ENCODE data around the gene LRRC27. TPM values are rescaled to one million over a fixed set of nuclear protein-coding genes. Genes with fewer than 3 reads are reported as not detected.

Gene LRRC27
- total and polyA plus RNA-seq, 7 donors = 2.2 to 8.3 (median 2.5) TPM

GRCh38 chr10:132399117-132400035 lies 67.4 kb downstream of the LRRC27 start:
- Histone ChIP-seq H3K9me3 (no peaks in the 10 kb centered on the region), H3K36me3 (ENCODE audit: insufficient read depth in 1 of 2, low read depth in 1 of 2) (no peaks in the 10 kb centered on the region), H3K27me3 (ENCODE audit: insufficient read depth in 3 of 3, low read length in 2 of 3) (no peaks in the 10 kb centered on the region), H3K27ac (peak overlapping the region; percentile 89), H3K4me3 (peak overlapping the region; percentile 74), H3K4me1 (peaks cover 45% of the 10 kb centered on the region)
- DNase-seq = peak; percentile 39 to 75
- intact Hi-C loops (cut with DNase I) = loop anchor here in 1 of 2 donors (10.0 kb wide), 1 partner anchor 235 kb away; no protein-coding TSS in a partner anchor
- no peak for TF ChIP-seq CTCF (IDR thresholded peaks at IDR 0.05)
- 64 to 81% (median 66%) methylated on average over 26 to 27 of the region's 27 CpGs for WGBS, 3 donors
- peak; percentile 34 to 57 (median 43) for ATAC-seq

GRCh38 chr10:132400041-132400546 lies 68.1 kb downstream of the LRRC27 start:
- no peak for ATAC-seq
- no peak overlapping the region for H3K4me3 ChIP-seq
- H3K9me3 ChIP-seq = no peaks in the 10 kb centered on the region
- intact Hi-C loops (cut with DNase I) = no loop called here
- peak; percentile 11 to 51 for DNase-seq
- H3K27me3 ChIP-seq (ENCODE audit: insufficient read depth in 3 of 3, low read length in 2 of 3) = no peaks in the 10 kb centered on the region
- H3K4me1 ChIP-seq = peaks cover 45% of the 10 kb centered on the region
- TF ChIP-seq CTCF (IDR thresholded peaks at IDR 0.05) = no peak
- peak overlapping the region; percentile 89 for H3K27ac ChIP-seq
- 86 to 100% (median 93%) methylated on average over 6 to 9 of the region's 9 CpGs for WGBS, 3 donors
- H3K36me3 ChIP-seq (ENCODE audit: insufficient read depth in 1 of 2, low read depth in 1 of 2) = peaks cover 0 to 4% of the 10 kb centered on the region in 2 donors

- no peak overlapping the region for H3K27ac ChIP-seq
Observed at GRCh38 chr10:132400547-132401151, 68.7 kb downstream of the LRRC27 start.

More at GRCh38 chr10:132400547-132401151, 68.7 kb downstream of the LRRC27 start:
- 63 to 76% (median 68%) methylated on average over 17 of the region's 17 CpGs for WGBS, 3 donors
- TF ChIP-seq CTCF (IDR thresholded peaks at IDR 0.05) = no peak
- no peak overlapping the region for H3K4me3 ChIP-seq
- H3K9me3 ChIP-seq = no peaks in the 10 kb centered on the region
- H3K27me3 ChIP-seq (ENCODE audit: insufficient read depth in 3 of 3, low read length in 2 of 3) = no peaks in the 10 kb centered on the region
- H3K4me1 ChIP-seq = peaks cover 40% of the 10 kb centered on the region
- H3K36me3 ChIP-seq (ENCODE audit: insufficient read depth in 1 of 2, low read depth in 1 of 2) = peaks cover 0 to 10% of the 10 kb centered on the region in 2 donors
- ATAC-seq (no peak), DNase-seq (peak; percentile 21 to 52)
- intact Hi-C loops (cut with DNase I) = no loop called here
